GM23338 (cell line): ENCODE measurements around the gene NELFCD. TPM values are rescaled to one million over a fixed set of nuclear protein-coding genes. Genes with fewer than 3 reads are reported as not detected.

Source experiments
- ATAC-seq: fragments of 200-7000 bp; cut with Tn5 transposase; 3 replicates; pipeline ENCODE4 v1.9.1; 2020
- DNase-seq: peaks from one replicate; pipeline ENCODE4 v3.0.0-alpha.2; 2015; ENCODE audit warnings: low spot score
- H2AFZ ChIP-seq: fragments of 200-600 bp; sonication (generic); 2 replicates; pipeline ENCODE4 v1.8.0; 2016; ENCODE audit warnings: antibody characterized with exemption, mild to moderate bottlenecking, moderate library complexity
- H3F3A ChIP-seq: fragments of 200-600 bp; sonication (generic); replicated peaks from 2 replicates; pipeline ENCODE4 v1.8.0; 2017; ENCODE audit warnings: antibody characterized with exemption, mixed run types, low read depth
- H3K27ac ChIP-seq: fragments of 200-600 bp; sonication (generic); 2 replicates; pipeline ENCODE4 v1.6.1; 2016; ENCODE audit warnings: low read depth
- H3K27me3 ChIP-seq: fragments of 200-600 bp; sonication (generic); 2 replicates; pipeline ENCODE4 v1.8.0; 2016; ENCODE audit warnings: mild to moderate bottlenecking, mixed run types, moderate library complexity; ENCODE audit not compliant: insufficient read depth
- H3K36me3 ChIP-seq: fragments of 200-600 bp; sonication (generic); 2 replicates; pipeline ENCODE4 v1.8.0; 2016; ENCODE audit warnings: mild to moderate bottlenecking; ENCODE audit not compliant: insufficient read depth
- H3K4me1 ChIP-seq: fragments of 200-600 bp; sonication (generic); 2 replicates; pipeline ENCODE4 v1.8.0; 2016; ENCODE audit warnings: mild to moderate bottlenecking, moderate library complexity; ENCODE audit not compliant: insufficient read depth
- H3K4me2 ChIP-seq: fragments of 200-600 bp; sonication (generic); 2 replicates; pipeline ENCODE4 v1.7.1; 2017; ENCODE audit warnings: mixed run types
- H3K4me3 ChIP-seq: fragments of 200-600 bp; sonication (generic); 2 replicates; pipeline ENCODE4 v1.6.1; 2016; ENCODE audit warnings: mixed run types
- H3K79me2 ChIP-seq: fragments of 200-600 bp; sonication (generic); replicated peaks from 2 replicates; pipeline ENCODE4 v1.8.0; 2017; ENCODE audit warnings: mild to moderate bottlenecking; ENCODE audit not compliant: insufficient read depth
- H3K9me2 ChIP-seq: fragments of 200-600 bp; sonication (generic); 2 replicates; pipeline ENCODE4 v1.8.0; 2017; ENCODE audit not compliant: insufficient read depth
- H4K20me1 ChIP-seq: fragments of 200-600 bp; sonication (generic); replicated peaks from 2 replicates; pipeline ENCODE4 v1.8.0; 2017; ENCODE audit warnings: mild to moderate bottlenecking; ENCODE audit not compliant: insufficient read depth
- H3K27ac Mint-ChIP-seq: 2 replicates; pipeline ENCODE4 v1.8.0; 2020; ENCODE audit warnings: inconsistent platforms, mild to moderate bottlenecking, moderate library complexity, mixed read lengths
- H3K27me3 Mint-ChIP-seq: 3 replicates; pipeline ENCODE4 v1.8.0; 2022; ENCODE audit warnings: low read depth, mild to moderate bottlenecking, moderate library complexity, mixed read lengths, inconsistent platforms; ENCODE audit not compliant: insufficient read depth, poor library complexity
- H3K36me3 Mint-ChIP-seq: 3 replicates; pipeline ENCODE4 v1.8.0; 2021; ENCODE audit warnings: low read depth, mild to moderate bottlenecking, inconsistent platforms, moderate library complexity, mixed read lengths
- H3K4me1 Mint-ChIP-seq: 3 replicates; pipeline ENCODE4 v1.8.0; 2020; ENCODE audit warnings: mild to moderate bottlenecking, inconsistent platforms, mixed read lengths
- H3K4me3 Mint-ChIP-seq: 3 replicates; pipeline ENCODE4 v1.8.0; 2021; ENCODE audit warnings: moderate library complexity, mild to moderate bottlenecking, inconsistent platforms, mixed read lengths
- H3K9me3 Mint-ChIP-seq: 3 replicates; pipeline ENCODE4 v1.8.0; 2020; ENCODE audit warnings: moderate library complexity, mild to moderate bottlenecking, inconsistent platforms, mixed read lengths
- CREB1 ChIP-seq: fragments of 250-450 bp; sonication (Bioruptor Pico); IDR thresholded peaks from 2 replicates; pipeline ENCODE4 v1.5.0; 2020; ENCODE audit warnings: low read depth, mild to moderate bottlenecking, moderate library complexity
- EZH2 ChIP-seq: fragments of 200-600 bp; sonication (generic); IDR thresholded peaks from one replicate; pipeline ENCODE4 v1.8.0; 2017; ENCODE audit warnings: antibody characterized with exemption, mild to moderate bottlenecking, low read depth; ENCODE audit not compliant: unreplicated experiment
- JUNB ChIP-seq: IDR thresholded peaks from one replicate; pipeline ENCODE4 v1.6.1; 2016; ENCODE audit warnings: antibody characterized with exemption; ENCODE audit not compliant: unreplicated experiment
- NANOG ChIP-seq: IDR thresholded peaks from 2 replicates; pipeline ENCODE4 v1.6.1; 2016; ENCODE audit warnings: antibody characterized with exemption, borderline replicate concordance
- POLR2AphosphoS5 ChIP-seq: IDR thresholded peaks from 2 replicates; pipeline ENCODE4 v1.6.1; 2016; ENCODE audit warnings: antibody characterized with exemption, low read depth
- STAT1 ChIP-seq: IDR thresholded peaks from one replicate; pipeline ENCODE4 v1.6.1; 2016; ENCODE audit warnings: antibody characterized with exemption; ENCODE audit not compliant: unreplicated experiment
- ZNF114 ChIP-seq: fragments of 250-450 bp; sonication (Bioruptor Pico); IDR thresholded peaks from 2 replicates; pipeline ENCODE4 v1.5.0; 2020; ENCODE audit warnings: mild to moderate bottlenecking, moderate library complexity
- polyA plus RNA-seq: library from polyadenylated mRNA; unstranded; fragments of >200 nt; fragmentation: Nextera tagmentation; extraction: Ambion mirVana; gene quantifications from 2 replicates; pipeline ENCODE4 v1.2.1, GENCODE V29; 2016
- total RNA-seq: library from RNA; depleted of rRNA; stranded (reverse); fragments of >200 nt; shearing (Covaris generic); gene quantifications from 2 replicates; pipeline ENCODE4 v1.2.3, GENCODE V29; 2014
- TF ChIP-seq, protein P1 (sequence below): fragments of 250-450 bp; sonication (Bioruptor Pico); IDR thresholded peaks from 2 replicates; pipeline ENCODE4 v1.5.0; 2020; ENCODE audit warnings: mild to moderate bottlenecking, moderate library complexity
- TF ChIP-seq, protein P2 (sequence below): IDR thresholded peaks from 2 replicates; pipeline ENCODE4 v1.6.1; 2016; ENCODE audit warnings: antibody characterized with exemption
- TF ChIP-seq, protein P3 (sequence below), 2 experiments: fragments of 200-600 bp in 1 of 2; sonication (generic) in 1 of 2; conservative IDR thresholded peaks; 2 replicates each; pipeline versions ENCODE4 v1.5.1 to v1.6.1; 2016 to 2017; ENCODE audit warnings: antibody characterized with exemption in 2 of 2, low read depth in 2 of 2, mild to moderate bottlenecking in 2 of 2, moderate library complexity in 1 of 2
- TF ChIP-seq, protein P4 (sequence below): IDR thresholded peaks from one replicate; pipeline ENCODE4 v1.6.1; 2018; ENCODE audit warnings: antibody characterized with exemption; ENCODE audit not compliant: unreplicated experiment

NELFCD gene
- total and polyA plus RNA-seq, 2 experiments from 2014 or later: 52.9 to 75.8 TPM

DNA sequence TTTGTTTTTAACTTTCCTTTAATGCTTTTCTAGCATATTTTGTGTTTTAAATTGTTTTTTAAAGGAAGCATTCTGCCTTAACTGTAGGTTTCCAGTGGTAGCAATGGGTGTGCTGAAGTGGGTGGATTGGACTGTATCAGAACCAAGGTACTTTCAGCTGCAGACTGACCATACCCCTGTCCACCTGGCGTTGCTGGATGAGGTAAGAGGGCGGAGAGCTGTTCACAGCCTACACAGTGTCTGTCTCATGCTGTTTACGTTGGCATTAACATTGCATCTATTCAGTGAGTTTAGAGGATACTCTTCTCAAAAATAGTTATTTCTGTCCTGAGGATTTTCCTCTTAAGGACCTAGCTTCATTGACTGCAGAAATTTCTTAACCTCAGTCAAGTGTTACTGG is 11.9 kb downstream of the NELFCD start (continued):
- TF ChIP-seq, protein P1, sequence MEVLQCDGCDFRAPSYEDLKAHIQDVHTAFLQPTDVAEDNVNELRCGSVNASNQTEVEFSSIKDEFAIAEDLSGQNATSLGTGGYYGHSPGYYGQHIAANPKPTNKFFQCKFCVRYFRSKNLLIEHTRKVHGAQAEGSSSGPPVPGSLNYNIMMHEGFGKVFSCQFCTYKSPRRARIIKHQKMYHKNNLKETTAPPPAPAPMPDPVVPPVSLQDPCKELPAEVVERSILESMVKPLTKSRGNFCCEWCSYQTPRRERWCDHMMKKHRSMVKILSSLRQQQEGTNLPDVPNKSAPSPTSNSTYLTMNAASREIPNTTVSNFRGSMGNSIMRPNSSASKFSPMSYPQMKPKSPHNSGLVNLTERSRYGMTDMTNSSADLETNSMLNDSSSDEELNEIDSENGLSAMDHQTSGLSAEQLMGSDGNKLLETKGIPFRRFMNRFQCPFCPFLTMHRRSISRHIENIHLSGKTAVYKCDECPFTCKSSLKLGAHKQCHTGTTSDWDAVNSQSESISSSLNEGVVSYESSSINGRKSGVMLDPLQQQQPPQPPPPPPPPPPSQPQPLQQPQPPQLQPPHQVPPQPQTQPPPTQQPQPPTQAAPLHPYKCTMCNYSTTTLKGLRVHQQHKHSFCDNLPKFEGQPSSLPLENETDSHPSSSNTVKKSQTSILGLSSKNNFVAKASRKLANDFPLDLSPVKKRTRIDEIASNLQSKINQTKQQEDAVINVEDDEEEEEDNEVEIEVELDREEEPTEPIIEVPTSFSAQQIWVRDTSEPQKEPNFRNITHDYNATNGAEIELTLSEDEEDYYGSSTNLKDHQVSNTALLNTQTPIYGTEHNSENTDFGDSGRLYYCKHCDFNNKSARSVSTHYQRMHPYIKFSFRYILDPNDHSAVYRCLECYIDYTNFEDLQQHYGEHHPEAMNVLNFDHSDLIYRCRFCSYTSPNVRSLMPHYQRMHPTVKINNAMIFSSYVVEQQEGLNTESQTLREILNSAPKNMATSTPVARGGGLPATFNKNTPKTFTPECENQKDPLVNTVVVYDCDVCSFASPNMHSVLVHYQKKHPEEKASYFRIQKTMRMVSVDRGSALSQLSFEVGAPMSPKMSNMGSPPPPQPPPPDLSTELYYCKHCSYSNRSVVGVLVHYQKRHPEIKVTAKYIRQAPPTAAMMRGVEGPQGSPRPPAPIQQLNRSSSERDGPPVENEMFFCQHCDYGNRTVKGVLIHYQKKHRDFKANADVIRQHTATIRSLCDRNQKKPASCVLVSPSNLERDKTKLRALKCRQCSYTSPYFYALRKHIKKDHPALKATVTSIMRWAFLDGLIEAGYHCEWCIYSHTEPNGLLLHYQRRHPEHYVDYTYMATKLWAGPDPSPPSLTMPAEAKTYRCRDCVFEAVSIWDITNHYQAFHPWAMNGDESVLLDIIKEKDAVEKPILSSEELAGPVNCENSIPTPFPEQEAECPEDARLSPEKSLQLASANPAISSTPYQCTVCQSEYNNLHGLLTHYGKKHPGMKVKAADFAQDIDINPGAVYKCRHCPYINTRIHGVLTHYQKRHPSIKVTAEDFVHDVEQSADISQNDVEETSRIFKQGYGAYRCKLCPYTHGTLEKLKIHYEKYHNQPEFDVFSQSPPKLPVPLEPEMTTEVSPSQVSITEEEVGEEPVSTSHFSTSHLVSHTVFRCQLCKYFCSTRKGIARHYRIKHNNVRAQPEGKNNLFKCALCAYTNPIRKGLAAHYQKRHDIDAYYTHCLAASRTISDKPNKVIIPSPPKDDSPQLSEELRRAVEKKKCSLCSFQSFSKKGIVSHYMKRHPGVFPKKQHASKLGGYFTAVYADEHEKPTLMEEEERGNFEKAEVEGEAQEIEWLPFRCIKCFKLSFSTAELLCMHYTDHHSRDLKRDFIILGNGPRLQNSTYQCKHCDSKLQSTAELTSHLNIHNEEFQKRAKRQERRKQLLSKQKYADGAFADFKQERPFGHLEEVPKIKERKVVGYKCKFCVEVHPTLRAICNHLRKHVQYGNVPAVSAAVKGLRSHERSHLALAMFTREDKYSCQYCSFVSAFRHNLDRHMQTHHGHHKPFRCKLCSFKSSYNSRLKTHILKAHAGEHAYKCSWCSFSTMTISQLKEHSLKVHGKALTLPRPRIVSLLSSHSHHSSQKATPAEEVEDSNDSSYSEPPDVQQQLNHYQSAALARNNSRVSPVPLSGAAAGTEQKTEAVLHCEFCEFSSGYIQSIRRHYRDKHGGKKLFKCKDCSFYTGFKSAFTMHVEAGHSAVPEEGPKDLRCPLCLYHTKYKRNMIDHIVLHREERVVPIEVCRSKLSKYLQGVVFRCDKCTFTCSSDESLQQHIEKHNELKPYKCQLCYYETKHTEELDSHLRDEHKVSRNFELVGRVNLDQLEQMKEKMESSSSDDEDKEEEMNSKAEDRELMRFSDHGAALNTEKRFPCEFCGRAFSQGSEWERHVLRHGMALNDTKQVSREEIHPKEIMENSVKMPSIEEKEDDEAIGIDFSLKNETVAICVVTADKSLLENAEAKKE (CRISPR knock-in tag): no peak

DNA sequence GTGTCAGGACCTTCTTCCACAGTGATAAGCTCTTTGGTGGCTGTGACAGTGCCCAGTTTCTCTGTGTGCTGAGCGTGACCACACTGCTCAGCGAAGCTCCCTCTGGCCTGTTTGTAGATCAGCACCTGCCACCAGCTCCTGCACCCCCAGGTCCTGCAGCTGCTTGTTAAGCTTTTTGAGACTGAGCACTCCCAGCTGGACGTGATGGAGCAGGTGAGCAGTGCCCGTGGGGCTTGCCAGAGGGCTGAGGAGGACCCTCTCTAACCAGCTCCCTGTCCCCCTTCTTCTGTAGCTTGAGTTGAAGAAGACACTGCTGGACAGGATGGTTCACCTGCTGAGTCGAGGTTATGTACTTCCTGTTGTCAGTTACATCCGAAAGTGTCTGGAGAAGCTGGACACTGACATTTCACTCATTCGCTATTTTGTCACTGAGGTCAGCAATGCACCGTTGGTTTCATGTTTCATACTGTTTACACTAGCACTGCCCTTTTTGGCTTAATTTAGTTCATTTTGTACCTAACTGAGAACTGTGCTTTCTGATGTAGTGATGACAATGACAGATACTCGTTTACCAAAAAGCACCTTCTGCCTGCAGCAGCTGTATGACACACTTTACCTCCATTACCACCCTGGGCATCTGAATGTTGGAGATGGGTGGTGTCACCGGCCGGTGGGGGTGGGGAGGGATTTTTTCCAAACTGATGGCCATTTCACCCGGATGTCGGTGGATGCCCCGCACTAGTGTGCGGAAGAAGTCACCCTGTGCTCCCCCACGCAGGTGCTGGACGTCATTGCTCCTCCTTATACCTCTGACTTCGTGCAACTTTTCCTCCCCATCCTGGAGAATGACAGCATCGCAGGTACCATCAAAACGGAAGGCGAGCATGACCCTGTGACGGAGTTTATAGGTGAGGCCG is 12.5 kb downstream of the NELFCD start:
- H3F3A ChIP-seq: peaks cover 4% of the 10 kb centered on the region; the same call in 1 of the 2 replicates
- no peak overlapping the region for H3K4me3 ChIP-seq
- H2AFZ ChIP-seq: no peak overlapping the region
- H3K4me1 ChIP-seq: no peaks in the 10 kb centered on the region
- H3K36me3 Mint-ChIP-seq: peaks cover 83% of the 10 kb centered on the region
- no peak overlapping the region for H3K4me2 ChIP-seq
- H3K27me3 Mint-ChIP-seq: peaks cover 6% of the 10 kb centered on the region
- no peaks in the 10 kb centered on the region for H3K4me1 Mint-ChIP-seq
- no peaks in the 10 kb centered on the region for H3K79me2 ChIP-seq
- no peaks in the 10 kb centered on the region for H3K9me2 ChIP-seq
- no peak overlapping the region for H3K27ac ChIP-seq
- H3K27me3 ChIP-seq: no peaks in the 10 kb centered on the region
- H3K9me3 Mint-ChIP-seq: no peaks in the 10 kb centered on the region
- H4K20me1 ChIP-seq: peaks cover 4% of the 10 kb centered on the region; the same call in 1 of the 2 replicates
- DNase-seq (no peak), ATAC-seq (no peak)
- no peak overlapping the region for H3K4me3 Mint-ChIP-seq
- H3K36me3 ChIP-seq: peaks cover 53% of the 10 kb centered on the region
- no peak overlapping the region for H3K27ac Mint-ChIP-seq
- TF ChIP-seq, protein P2, sequence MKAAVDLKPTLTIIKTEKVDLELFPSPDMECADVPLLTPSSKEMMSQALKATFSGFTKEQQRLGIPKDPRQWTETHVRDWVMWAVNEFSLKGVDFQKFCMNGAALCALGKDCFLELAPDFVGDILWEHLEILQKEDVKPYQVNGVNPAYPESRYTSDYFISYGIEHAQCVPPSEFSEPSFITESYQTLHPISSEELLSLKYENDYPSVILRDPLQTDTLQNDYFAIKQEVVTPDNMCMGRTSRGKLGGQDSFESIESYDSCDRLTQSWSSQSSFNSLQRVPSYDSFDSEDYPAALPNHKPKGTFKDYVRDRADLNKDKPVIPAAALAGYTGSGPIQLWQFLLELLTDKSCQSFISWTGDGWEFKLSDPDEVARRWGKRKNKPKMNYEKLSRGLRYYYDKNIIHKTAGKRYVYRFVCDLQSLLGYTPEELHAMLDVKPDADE: no peak
- no peak for TF ChIP-seq ZNF114 (CRISPR knock-in tag)
- TF ChIP-seq POLR2AphosphoS5: no peak
- no peak for TF ChIP-seq EZH2
- TF ChIP-seq STAT1: no peak
- TF ChIP-seq CREB1: no peak
- TF ChIP-seq, protein P3, sequence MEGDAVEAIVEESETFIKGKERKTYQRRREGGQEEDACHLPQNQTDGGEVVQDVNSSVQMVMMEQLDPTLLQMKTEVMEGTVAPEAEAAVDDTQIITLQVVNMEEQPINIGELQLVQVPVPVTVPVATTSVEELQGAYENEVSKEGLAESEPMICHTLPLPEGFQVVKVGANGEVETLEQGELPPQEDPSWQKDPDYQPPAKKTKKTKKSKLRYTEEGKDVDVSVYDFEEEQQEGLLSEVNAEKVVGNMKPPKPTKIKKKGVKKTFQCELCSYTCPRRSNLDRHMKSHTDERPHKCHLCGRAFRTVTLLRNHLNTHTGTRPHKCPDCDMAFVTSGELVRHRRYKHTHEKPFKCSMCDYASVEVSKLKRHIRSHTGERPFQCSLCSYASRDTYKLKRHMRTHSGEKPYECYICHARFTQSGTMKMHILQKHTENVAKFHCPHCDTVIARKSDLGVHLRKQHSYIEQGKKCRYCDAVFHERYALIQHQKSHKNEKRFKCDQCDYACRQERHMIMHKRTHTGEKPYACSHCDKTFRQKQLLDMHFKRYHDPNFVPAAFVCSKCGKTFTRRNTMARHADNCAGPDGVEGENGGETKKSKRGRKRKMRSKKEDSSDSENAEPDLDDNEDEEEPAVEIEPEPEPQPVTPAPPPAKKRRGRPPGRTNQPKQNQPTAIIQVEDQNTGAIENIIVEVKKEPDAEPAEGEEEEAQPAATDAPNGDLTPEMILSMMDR (conservative IDR thresholded peaks at IDR 0.05; ENCODE audit: low read depth in 2 of 2): no peak
- TF ChIP-seq NANOG: no peak
- TF ChIP-seq, protein P4, sequence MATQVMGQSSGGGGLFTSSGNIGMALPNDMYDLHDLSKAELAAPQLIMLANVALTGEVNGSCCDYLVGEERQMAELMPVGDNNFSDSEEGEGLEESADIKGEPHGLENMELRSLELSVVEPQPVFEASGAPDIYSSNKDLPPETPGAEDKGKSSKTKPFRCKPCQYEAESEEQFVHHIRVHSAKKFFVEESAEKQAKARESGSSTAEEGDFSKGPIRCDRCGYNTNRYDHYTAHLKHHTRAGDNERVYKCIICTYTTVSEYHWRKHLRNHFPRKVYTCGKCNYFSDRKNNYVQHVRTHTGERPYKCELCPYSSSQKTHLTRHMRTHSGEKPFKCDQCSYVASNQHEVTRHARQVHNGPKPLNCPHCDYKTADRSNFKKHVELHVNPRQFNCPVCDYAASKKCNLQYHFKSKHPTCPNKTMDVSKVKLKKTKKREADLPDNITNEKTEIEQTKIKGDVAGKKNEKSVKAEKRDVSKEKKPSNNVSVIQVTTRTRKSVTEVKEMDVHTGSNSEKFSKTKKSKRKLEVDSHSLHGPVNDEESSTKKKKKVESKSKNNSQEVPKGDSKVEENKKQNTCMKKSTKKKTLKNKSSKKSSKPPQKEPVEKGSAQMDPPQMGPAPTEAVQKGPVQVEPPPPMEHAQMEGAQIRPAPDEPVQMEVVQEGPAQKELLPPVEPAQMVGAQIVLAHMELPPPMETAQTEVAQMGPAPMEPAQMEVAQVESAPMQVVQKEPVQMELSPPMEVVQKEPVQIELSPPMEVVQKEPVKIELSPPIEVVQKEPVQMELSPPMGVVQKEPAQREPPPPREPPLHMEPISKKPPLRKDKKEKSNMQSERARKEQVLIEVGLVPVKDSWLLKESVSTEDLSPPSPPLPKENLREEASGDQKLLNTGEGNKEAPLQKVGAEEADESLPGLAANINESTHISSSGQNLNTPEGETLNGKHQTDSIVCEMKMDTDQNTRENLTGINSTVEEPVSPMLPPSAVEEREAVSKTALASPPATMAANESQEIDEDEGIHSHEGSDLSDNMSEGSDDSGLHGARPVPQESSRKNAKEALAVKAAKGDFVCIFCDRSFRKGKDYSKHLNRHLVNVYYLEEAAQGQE: no peak
- TF ChIP-seq JUNB: no peak
